Neural cell (in vitro differentiated cells): Measurements from ENCODE around the gene CDH7. TPM values are rescaled to one million over a fixed set of nuclear protein-coding genes. Genes with fewer than 3 reads are reported as not detected.

Experiments
- H2AFZ ChIP-seq: fragments of 200-600, 300-800 bp; sonication (generic), shearing (Covaris generic); 2 replicates; pipeline ENCODE4 v1.6.0; 2014; ENCODE audit warnings: low read depth, mild to moderate bottlenecking, antibody characterized with exemption, low read length, moderate library complexity
- H3F3A ChIP-seq: fragments of 200-600 bp; shearing (Covaris generic); 2 replicates; pipeline ENCODE4 v1.6.1; 2016; ENCODE audit warnings: mild to moderate bottlenecking, moderate library complexity, mixed read lengths, antibody characterized with exemption, low read length; ENCODE audit not compliant: insufficient read depth, poor library complexity, severe bottlenecking
- H3K27ac ChIP-seq: fragments of 200-600, 300-800 bp; sonication (generic), shearing (Covaris generic); 2 replicates; pipeline ENCODE4 v1.5.1; 2014; ENCODE audit warnings: mild to moderate bottlenecking, low read length, moderate library complexity
- H3K27me3 ChIP-seq: fragments of 300-800, 200-600 bp; sonication (generic), shearing (Covaris generic); 2 replicates; pipeline ENCODE4 v1.6.0; 2014; ENCODE audit warnings: mild to moderate bottlenecking, low read depth, low read length, moderate library complexity; ENCODE audit not compliant: insufficient read depth
- H3K36me3 ChIP-seq: fragments of 300-800, 200-600 bp; sonication (generic), shearing (Covaris generic); 2 replicates; pipeline ENCODE4 v1.5.1; 2014; ENCODE audit warnings: mild to moderate bottlenecking, antibody characterized with exemption, low read length, moderate library complexity; ENCODE audit not compliant: insufficient read depth
- H3K4me2 ChIP-seq: fragments of 300-800, 200-600 bp; sonication (generic), shearing (Covaris generic); 2 replicates; pipeline ENCODE4 v1.6.0; 2014; ENCODE audit warnings: mild to moderate bottlenecking, low read length
- H3K4me3 ChIP-seq: fragments of 300-800, 200-600 bp; sonication (generic), shearing (Covaris generic); 2 replicates; pipeline ENCODE4 v1.5.1; 2014; ENCODE audit warnings: mild to moderate bottlenecking, low read length, moderate library complexity
- H3K79me2 ChIP-seq: fragments of 200-600 bp; shearing (Covaris generic); replicated peaks from 2 replicates; pipeline ENCODE4 v1.6.0; 2014; ENCODE audit warnings: mild to moderate bottlenecking, low read length, moderate library complexity; ENCODE audit not compliant: insufficient read depth
- H3K9ac ChIP-seq: fragments of 300-800, 200-600 bp; sonication (generic), shearing (Covaris generic); 2 replicates; pipeline ENCODE4 v1.6.1; 2016; ENCODE audit warnings: mild to moderate bottlenecking, low read length, mixed read lengths
- H3K9me2 ChIP-seq: fragments of 200-600 bp; shearing (Covaris generic); 2 replicates; pipeline ENCODE4 v1.6.1; 2016; ENCODE audit warnings: mild to moderate bottlenecking, low read length, mixed read lengths; ENCODE audit not compliant: insufficient read depth
- H3K9me3 ChIP-seq: fragments of 200-600, 300-800 bp; sonication (generic), shearing (Covaris generic); 2 replicates; pipeline ENCODE4 v1.6.1; 2016; ENCODE audit warnings: mild to moderate bottlenecking, mixed run types, low read length, moderate library complexity, mixed read lengths
- H4K20me1 ChIP-seq: fragments of 200-600 bp; shearing (Covaris generic); 2 replicates; pipeline ENCODE4 v1.6.1; 2016; ENCODE audit warnings: mild to moderate bottlenecking, mixed run types; ENCODE audit not compliant: insufficient read depth
- CTCF ChIP-seq: fragments of 450-650 bp; IDR thresholded peaks from 2 replicates; pipeline ENCODE4 v1.5.1; 2014; ENCODE audit warnings: antibody characterized with exemption, mild to moderate bottlenecking, moderate library complexity; ENCODE audit not compliant: poor library complexity, severe bottlenecking
- EP300 ChIP-seq: fragments of 450-650 bp; conservative IDR thresholded peaks from 2 replicates; pipeline ENCODE4 v1.6.1; 2014; ENCODE audit warnings: antibody characterized with exemption, mild to moderate bottlenecking, moderate library complexity; ENCODE audit not compliant: poor library complexity, severe bottlenecking
- EZH2 ChIP-seq: fragments of 200-600, 300-800 bp; shearing (Covaris generic), sonication (generic); IDR thresholded peaks from 2 replicates; pipeline ENCODE4 v1.6.1; 2014; ENCODE audit warnings: antibody characterized with exemption, low read length, borderline replicate concordance, mild to moderate bottlenecking; ENCODE audit not compliant: insufficient read depth, poor library complexity, severe bottlenecking
- MXI1 ChIP-seq: fragments of 450-650 bp; conservative IDR thresholded peaks from 2 replicates; pipeline ENCODE4 v1.6.1; 2014; ENCODE audit warnings: antibody characterized with exemption, mild to moderate bottlenecking; ENCODE audit not compliant: poor library complexity, severe bottlenecking
- POLR2AphosphoS5 ChIP-seq: IDR thresholded peaks from 2 replicates; pipeline ENCODE4 v1.6.1; 2012
- RAD21 ChIP-seq: fragments of 450-650 bp; conservative IDR thresholded peaks from 2 replicates; pipeline ENCODE4 v1.6.1; 2014; ENCODE audit warnings: antibody characterized with exemption, mild to moderate bottlenecking, moderate library complexity
- REST ChIP-seq: IDR thresholded peaks from 2 replicates; pipeline ENCODE4 v1.6.1; 2012; ENCODE audit warnings: borderline replicate concordance
- SMC3 ChIP-seq: fragments of 450-650 bp; conservative IDR thresholded peaks from 2 replicates; pipeline ENCODE4 v1.6.1; 2014; ENCODE audit warnings: antibody characterized with exemption, mild to moderate bottlenecking, moderate library complexity; ENCODE audit not compliant: poor library complexity
- TAF1 ChIP-seq: IDR thresholded peaks from 2 replicates; pipeline ENCODE4 v1.6.1; 2012; ENCODE audit warnings: low read depth
- polyA plus RNA-seq: library from polyadenylated mRNA; depleted of rRNA; stranded (reverse); fragments of >200 nt; gene quantifications from 2 replicates; pipeline ENCODE4 v1.2.3, GENCODE V29; 2014

CDH7 gene
- polyA plus RNA-seq, 1 donor from 2014 or later = 7.4 TPM

GRCh38 chr18:65706646-65707045 lies 44.2 kb upstream of the CDH7 start:
- Histone ChIP-seq H3K36me3 (no peaks in the 10 kb centered on the region), H3K27ac (no peak overlapping the region), H3K79me2 (no peaks in the 10 kb centered on the region), H2AFZ (no peak overlapping the region), H3K4me2 (no peak overlapping the region), H3K27me3 (no peaks in the 10 kb centered on the region), H3K9ac (no peak overlapping the region), H3K4me3 (no peak overlapping the region), H3K9me2 (no peaks in the 10 kb centered on the region), H3K9me3 (no peaks in the 10 kb centered on the region), H3F3A (no peaks in the 10 kb centered on the region), H4K20me1 (no peaks in the 10 kb centered on the region)
- TF ChIP-seq MXI1 = no peak
- TF ChIP-seq REST = no peak
- no peak for TF ChIP-seq TAF1
- TF ChIP-seq RAD21 = no peak
- no peak for TF ChIP-seq CTCF
- TF ChIP-seq EP300 = no peak
- no peak for TF ChIP-seq POLR2AphosphoS5
- no peak for TF ChIP-seq EZH2
- TF ChIP-seq SMC3 = no peak

- H4K20me1 ChIP-seq = no peaks in the 10 kb centered on the region
- H3F3A ChIP-seq = no peaks in the 10 kb centered on the region
- H2AFZ ChIP-seq = no peak overlapping the region
- H3K4me2 ChIP-seq = no peak overlapping the region
- H3K9ac ChIP-seq = no peak overlapping the region
- H3K9me2 ChIP-seq = no peaks in the 10 kb centered on the region
- H3K27ac ChIP-seq = no peak overlapping the region
- TF ChIP-seq MXI1 = no peak
- TF ChIP-seq CTCF = no peak
- no peak for TF ChIP-seq TAF1
- no peak for TF ChIP-seq REST
- no peak for TF ChIP-seq EP300
- no peak for TF ChIP-seq EZH2
- no peak for TF ChIP-seq RAD21
- TF ChIP-seq POLR2AphosphoS5 = no peak
- TF ChIP-seq SMC3 = no peak
- H3K36me3 ChIP-seq = no peaks in the 10 kb centered on the region
- H3K27me3 ChIP-seq = no peaks in the 10 kb centered on the region
- no peaks in the 10 kb centered on the region for H3K9me3 ChIP-seq
- no peaks in the 10 kb centered on the region for H3K79me2 ChIP-seq
- H3K4me3 ChIP-seq = no peak overlapping the region
These were observed 39.3 kb upstream of the CDH7 start for GRCh38 chr18:65711493-65711892.
